HCT116 (cell line): ENCODE measurements around the gene AHSA1. TPM values are rescaled to one million over a fixed set of nuclear protein-coding genes. Genes with fewer than 3 reads are reported as not detected.
"Not testable (repeated sequence)": the region's sequence is repeated elsewhere in the genome, so short reads cannot be mapped to it uniquely, and the experiment has no call there.

Source experiments
- ATAC-seq: fragments of 200-7000 bp; cut with Tn5 transposase; 2 replicates; pipeline ENCODE4 v1.9.1; 2020; ENCODE audit warnings: mild to moderate bottlenecking, moderate library complexity
- BruUV-seq: library from RNA; stranded (reverse); fragments of 400-500 nt; replicated peaks from 2 replicates; lab custom pipeline; 2021; lab: Mats Ljungman, UMichigan
- CTCF ChIA-PET: fragments of 300-600 bp; sonication (Branson Sonifier 250); formaldehyde crosslinking; loops from one replicate; lab custom pipeline; 2021; ENCODE audit warnings: antibody characterized with exemption; lab: Charles Lee
- POLR2A ChIA-PET: fragments of 300-600, 350-600 bp; sonication (Branson Sonifier 250); formaldehyde crosslinking; loops from one replicate; lab custom pipeline; 2021; ENCODE audit warnings: antibody characterized with exemption; lab: Charles Lee
- RAD21 ChIA-PET, 2 experiments: fragments of 300-600 bp; sonication (Branson Sonifier 250); formaldehyde crosslinking; loops; one replicate each; lab custom pipeline; 2023; ENCODE audit warnings: low total read pairs in 2 of 2; ENCODE audit not compliant: uncharacterized antibody in 2 of 2, unreplicated experiment in 2 of 2, low non-redundant PET in 1 of 2; lab: Charles Lee
- DNase-seq: peaks from one replicate; pipeline ENCODE4 v3.0.0-alpha.2; 2010; ENCODE audit warnings: low read depth, low spot score
- H2AFZ ChIP-seq: fragments of 200-600 bp; shearing (Covaris generic), sonication (generic); 2 replicates; pipeline ENCODE4 v1.6.1; 2017; ENCODE audit warnings: low read depth, mixed run types, mixed read lengths, antibody characterized with exemption, low read length; ENCODE audit not compliant: poor library complexity, severe bottlenecking
- H3K27ac ChIP-seq: 2 replicates; pipeline ENCODE4 v1.5.1; 2012; ENCODE audit warnings: low read depth, low read length
- H3K27me3 ChIP-seq: fragments of 200-600 bp; sonication (generic); 2 replicates; pipeline ENCODE4 v1.6.1; 2016; ENCODE audit warnings: mixed run types, low read length, mixed read lengths; ENCODE audit not compliant: insufficient read depth
- H3K36me3 ChIP-seq, 2 experiments: fragments of 200-500 bp in 1 of 2; fragments of 200-600 bp in 1 of 2; sonication (Bioruptor generic) in 1 of 2; sonication (generic) in 1 of 2; 2 replicates each; pipeline versions ENCODE4 v1.5.1 to v1.6.1; 2014 to 2016; ENCODE audit warnings: low read length in 2 of 2, inconsistent platforms in 1 of 2, mixed read lengths in 1 of 2, mixed run types in 1 of 2; ENCODE audit not compliant: insufficient read depth in 2 of 2, control insufficient read depth in 1 of 2
- H3K4me1 ChIP-seq, 2 experiments: fragments of 200-600 bp in 1 of 2; sonication (generic) in 1 of 2; 2 replicates each; pipeline versions ENCODE4 v1.5.1 to v1.6.1; 2012 to 2017; ENCODE audit warnings: low read length in 2 of 2, inconsistent platforms in 1 of 2, mild to moderate bottlenecking in 1 of 2, mixed read lengths in 1 of 2, mixed run types in 1 of 2, moderate library complexity in 1 of 2; ENCODE audit not compliant: insufficient read depth in 2 of 2, control insufficient read depth in 1 of 2
- H3K4me2 ChIP-seq: fragments of 200-600 bp; sonication (generic); 2 replicates; pipeline ENCODE4 v1.6.1; 2017; ENCODE audit warnings: mixed run types, low read length, mixed read lengths
- H3K4me3 ChIP-seq, 2 experiments: fragments of 200-600 bp in 1 of 2; sonication (generic) in 1 of 2; replicated peaks in 1 of 2; 2 replicates each; pipeline ENCODE4 v1.5.1; 2011 to 2016; ENCODE audit warnings: low read length in 2 of 2, control low read depth in 1 of 2, low read depth in 1 of 2, mild to moderate bottlenecking in 1 of 2, mixed read lengths in 1 of 2, mixed run types in 1 of 2
- H3K79me2 ChIP-seq: fragments of 200-600 bp; sonication (generic); 2 replicates; pipeline ENCODE4 v1.6.1; 2017; ENCODE audit warnings: mild to moderate bottlenecking, mixed run types, low read length, moderate library complexity, mixed read lengths; ENCODE audit not compliant: insufficient read depth
- H3K9ac ChIP-seq: fragments of 200-600 bp; sonication (generic); 2 replicates; pipeline ENCODE4 v1.6.1; 2016; ENCODE audit warnings: low read length, mixed read lengths
- H3K9me2 ChIP-seq: fragments of 200-600 bp; sonication (generic), shearing (Covaris generic); 2 replicates; pipeline ENCODE4 v1.6.1; 2017; ENCODE audit warnings: mixed run types, mild to moderate bottlenecking, moderate library complexity; ENCODE audit not compliant: insufficient read depth
- H3K9me3 ChIP-seq, 2 experiments: fragments of 200-500 bp in 1 of 2; fragments of 200-600 bp in 1 of 2; sonication (Bioruptor generic) in 1 of 2; sonication (generic) in 1 of 2; 2 replicates each; pipeline ENCODE4 v1.6.1; 2014 to 2017; ENCODE audit warnings: low read length in 2 of 2, mixed read lengths in 2 of 2, inconsistent platforms in 1 of 2, low read depth in 1 of 2, mild to moderate bottlenecking in 1 of 2, mixed run types in 1 of 2, moderate library complexity in 1 of 2; ENCODE audit not compliant: control insufficient read depth in 1 of 2, insufficient read depth in 1 of 2
- H4K20me1 ChIP-seq: fragments of 200-600 bp; sonication (generic), shearing (Covaris generic); 2 replicates; pipeline ENCODE4 v1.6.1; 2017; ENCODE audit warnings: mixed run types, mild to moderate bottlenecking, moderate library complexity; ENCODE audit not compliant: insufficient read depth
- intact Hi-C: fragments of 100-400 bp; cut with micrococcal nuclease; formaldehyde crosslinking; loops from 2 replicates; pipeline ENCODE4 v1.10.0; 2022
- total RNA-seq: library from RNA; stranded (reverse); gene quantifications from one replicate; pipeline ENCODE4 v1.2.1, GENCODE V29; 2021; ENCODE audit not compliant: unreplicated experiment
- TF ChIP-seq, protein P1 (sequence below), 3 experiments: fragments of 200-600 bp in 1 of 3; sonication (generic) in 1 of 3; IDR thresholded peaks in 2 of 3; conservative IDR thresholded peaks in 1 of 3; 2 replicates each; pipeline ENCODE4 v1.5.1; 2012 to 2017; ENCODE audit warnings: low read depth in 2 of 3, low read length in 2 of 3, antibody characterized with exemption in 1 of 3, borderline replicate concordance in 1 of 3, control low read depth in 1 of 3, mild to moderate bottlenecking in 1 of 3, mixed read lengths in 1 of 3, mixed run types in 1 of 3, moderate library complexity in 1 of 3; ENCODE audit not compliant: insufficient read depth in 1 of 3

The AHSA1 gene
- total RNA-seq, 1 experiment from 2014 or later: 222 TPM

DNA sequence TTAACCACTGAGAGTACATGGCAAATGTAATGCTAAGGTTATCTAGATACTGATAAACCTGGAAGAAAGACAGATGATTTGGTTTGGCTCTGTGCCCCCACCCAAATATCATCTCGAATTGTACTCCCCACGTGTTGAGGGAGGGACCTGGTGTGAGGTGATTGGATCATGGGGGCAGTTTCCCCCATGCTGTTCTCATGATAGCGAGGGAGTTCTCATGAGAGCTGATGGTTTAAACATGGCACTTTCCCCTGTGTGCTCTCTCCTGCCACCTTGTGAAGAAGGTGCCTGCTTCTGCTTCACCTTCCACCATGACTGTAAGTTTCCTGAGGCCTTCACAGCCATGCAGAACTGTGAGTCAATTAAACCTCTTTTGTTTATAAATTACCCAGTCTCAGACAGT, 48.8 kb upstream of the AHSA1 start (continued):
- TF ChIP-seq, protein P1, sequence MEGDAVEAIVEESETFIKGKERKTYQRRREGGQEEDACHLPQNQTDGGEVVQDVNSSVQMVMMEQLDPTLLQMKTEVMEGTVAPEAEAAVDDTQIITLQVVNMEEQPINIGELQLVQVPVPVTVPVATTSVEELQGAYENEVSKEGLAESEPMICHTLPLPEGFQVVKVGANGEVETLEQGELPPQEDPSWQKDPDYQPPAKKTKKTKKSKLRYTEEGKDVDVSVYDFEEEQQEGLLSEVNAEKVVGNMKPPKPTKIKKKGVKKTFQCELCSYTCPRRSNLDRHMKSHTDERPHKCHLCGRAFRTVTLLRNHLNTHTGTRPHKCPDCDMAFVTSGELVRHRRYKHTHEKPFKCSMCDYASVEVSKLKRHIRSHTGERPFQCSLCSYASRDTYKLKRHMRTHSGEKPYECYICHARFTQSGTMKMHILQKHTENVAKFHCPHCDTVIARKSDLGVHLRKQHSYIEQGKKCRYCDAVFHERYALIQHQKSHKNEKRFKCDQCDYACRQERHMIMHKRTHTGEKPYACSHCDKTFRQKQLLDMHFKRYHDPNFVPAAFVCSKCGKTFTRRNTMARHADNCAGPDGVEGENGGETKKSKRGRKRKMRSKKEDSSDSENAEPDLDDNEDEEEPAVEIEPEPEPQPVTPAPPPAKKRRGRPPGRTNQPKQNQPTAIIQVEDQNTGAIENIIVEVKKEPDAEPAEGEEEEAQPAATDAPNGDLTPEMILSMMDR (IDR thresholded peaks at IDR 0.05 in 2 of 3, conservative IDR thresholded peaks at IDR 0.05 in 1 of 3; ENCODE audit: borderline replicate concordance in 1 of 3, insufficient read depth in 1 of 3, low read depth in 2 of 3, low read length in 2 of 3): peak in 2 of 3 experiments; percentile 22 to 35; a peak in 2 of 6 replicates

DNA sequence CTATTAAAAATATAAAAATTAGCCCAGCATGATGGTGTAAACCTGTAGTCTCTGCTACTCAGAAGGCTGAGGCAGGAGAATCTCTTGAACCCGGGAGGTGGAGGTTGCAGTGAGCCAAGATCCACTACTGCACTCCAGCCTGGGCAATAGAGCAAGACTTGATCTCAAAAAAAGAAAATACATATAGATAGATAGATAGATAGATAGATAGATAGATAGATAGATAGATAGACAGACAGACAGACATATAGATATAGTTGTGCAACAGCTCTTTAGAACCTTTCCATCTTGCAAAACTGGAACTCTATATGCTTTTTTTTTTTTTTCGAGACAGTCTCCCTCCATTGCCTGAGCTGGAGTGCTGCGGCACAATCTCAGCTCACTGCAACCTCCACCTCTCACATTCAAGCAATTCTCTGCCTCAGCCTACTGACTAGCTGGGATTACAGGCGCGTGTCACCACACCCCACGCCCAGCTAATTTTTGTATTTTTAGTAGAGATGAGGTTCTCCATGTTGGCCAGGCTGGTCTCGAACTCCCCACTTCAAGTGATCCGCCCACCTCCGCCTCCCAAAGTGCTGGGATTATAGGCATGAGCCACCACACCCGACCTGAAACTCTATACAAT, 42.4 kb upstream of the AHSA1 start:
- RAD21 ChIA-PET: not testable (repeated sequence)

DNA sequence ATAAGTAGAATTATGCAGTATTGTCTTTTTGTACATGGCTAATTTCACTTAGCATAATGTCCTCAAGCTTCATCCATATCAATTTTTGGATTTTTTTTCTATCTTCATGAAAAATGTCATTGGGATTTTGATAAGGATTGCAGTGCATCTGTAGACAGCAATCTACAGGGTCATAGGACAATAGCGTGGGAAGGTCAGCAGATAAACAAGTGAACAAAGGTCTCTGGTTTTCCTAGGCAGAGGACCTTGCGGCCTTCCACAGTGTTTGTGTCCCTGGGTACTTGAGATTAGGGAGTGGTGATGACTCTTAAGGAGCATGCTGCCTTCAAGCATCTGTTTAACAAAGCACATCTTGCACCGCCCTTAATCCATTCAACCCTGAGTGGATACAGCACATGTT, 41.8 kb upstream of the AHSA1 start:
- H3K36me3 ChIP-seq, POLR2A ChIA-PET, ATAC-seq, H3K27ac ChIP-seq, DNase-seq, H3K9me3 ChIP-seq, intact Hi-C loops, CTCF ChIA-PET, H3K4me1 ChIP-seq, H3K9ac ChIP-seq, H3K4me3 ChIP-seq, H4K20me1 ChIP-seq, H3K9me2 ChIP-seq, H3K27me3 ChIP-seq, H3K79me2 ChIP-seq, RAD21 ChIA-PET, H3K4me2 ChIP-seq, H2AFZ ChIP-seq, BruUV-seq: not testable (repeated sequence)

More for the DNA sequence above, 42.4 kb upstream of the AHSA1 start:
- H3K9ac ChIP-seq, H3K27me3 ChIP-seq, H3K9me2 ChIP-seq, POLR2A ChIA-PET, H3K4me2 ChIP-seq, H3K4me1 ChIP-seq, intact Hi-C loops, H3K4me3 ChIP-seq, CTCF ChIA-PET, BruUV-seq, H3K27ac ChIP-seq, H3K36me3 ChIP-seq, H4K20me1 ChIP-seq, H3K79me2 ChIP-seq, H2AFZ ChIP-seq, ATAC-seq, DNase-seq, H3K9me3 ChIP-seq: not testable (repeated sequence)
